ENCODE measurements around the gene ZNF143.

Gene ZNF143

GRCh38 chr11:9550191-9550628 lies 89.4 kb downstream of the ZNF143 start:
- Histone ChIP-seq H3K4me3 (replicated peaks; ENCODE audit: insufficient read depth, low read length) (no peak overlapping the region), H3K27ac (replicated peaks) (no peak overlapping the region), H3K27me3 (ENCODE audit: insufficient read depth, poor library complexity, severe bottlenecking) (no peaks in the 10 kb centered on the region)
- TF ChIP-seq GABPA (IDR thresholded peaks at IDR 0.05; ENCODE audit: low read depth) (no peak), REST (IDR thresholded peaks at IDR 0.05; ENCODE audit: insufficient replicate concordance, low read depth) (no peak), POLR2AphosphoS5 (IDR thresholded peaks at IDR 0.05; ENCODE audit: low read depth) (no peak), SPI1 (IDR thresholded peaks at IDR 0.05; ENCODE audit: borderline replicate concordance, low read depth) (no peak), CTCF (IDR thresholded peaks at IDR 0.05; ENCODE audit: insufficient read depth, low read length) (no peak)
- no peak for DNase-seq (ENCODE audit: low read depth in 1 of 2, low spot score in 1 of 2)

GRCh38 chr11:9561279-9561982 lies 100.6 kb downstream of the ZNF143 start:
- DNase-seq (ENCODE audit: low read depth in 1 of 2, low spot score in 1 of 2), result no peak
- Histone ChIP-seq H3K4me3 (replicated peaks; ENCODE audit: insufficient read depth, low read length) (no peak overlapping the region), H3K27ac (replicated peaks) (no peak overlapping the region), H3K27me3 (ENCODE audit: insufficient read depth, poor library complexity, severe bottlenecking) (no peaks in the 10 kb centered on the region)
- no peak for TF ChIP-seq POLR2AphosphoS5 (IDR thresholded peaks at IDR 0.05; ENCODE audit: low read depth)
- no peak for TF ChIP-seq CTCF (IDR thresholded peaks at IDR 0.05; ENCODE audit: insufficient read depth, low read length)
- no peak for TF ChIP-seq GABPA (IDR thresholded peaks at IDR 0.05; ENCODE audit: low read depth)
- TF ChIP-seq SPI1 (IDR thresholded peaks at IDR 0.05; ENCODE audit: borderline replicate concordance, low read depth), result no peak
- TF ChIP-seq REST (IDR thresholded peaks at IDR 0.05; ENCODE audit: insufficient replicate concordance, low read depth), result no peak

GRCh38 chr11:9562716-9563115 lies 101.9 kb downstream of the ZNF143 start:
- DNase-seq (ENCODE audit: low read depth in 1 of 2, low spot score in 1 of 2), result no peak
- no peak overlapping the region for H3K27ac ChIP-seq (replicated peaks)

More at GRCh38 chr11:9562716-9563115, 101.9 kb downstream of the ZNF143 start:
- Histone ChIP-seq H3K27me3 (ENCODE audit: insufficient read depth, poor library complexity, severe bottlenecking) (no peaks in the 10 kb centered on the region), H3K4me3 (replicated peaks; ENCODE audit: insufficient read depth, low read length) (no peak overlapping the region)
- TF ChIP-seq CTCF (IDR thresholded peaks at IDR 0.05; ENCODE audit: insufficient read depth, low read length), result no peak
- TF ChIP-seq GABPA (IDR thresholded peaks at IDR 0.05; ENCODE audit: low read depth), result no peak
- TF ChIP-seq SPI1 (IDR thresholded peaks at IDR 0.05; ENCODE audit: borderline replicate concordance, low read depth), result no peak
- TF ChIP-seq REST (IDR thresholded peaks at IDR 0.05; ENCODE audit: insufficient replicate concordance, low read depth), result no peak
- TF ChIP-seq POLR2AphosphoS5 (IDR thresholded peaks at IDR 0.05; ENCODE audit: low read depth), result no peak
